ENCODE measurements around the gene PPFIA1. TPM values are rescaled to one million over a fixed set of nuclear protein-coding genes. Genes with fewer than 3 reads are reported as not detected.

The PPFIA1 gene
- total RNA-seq, 1 donor from 2014 or later, result 41.8 TPM

GRCh38 chr11:70339066-70339465 is 68.6 kb downstream of the PPFIA1 start:
- intact Hi-C loops (cut with DNase I), result no loop called here

DNA sequence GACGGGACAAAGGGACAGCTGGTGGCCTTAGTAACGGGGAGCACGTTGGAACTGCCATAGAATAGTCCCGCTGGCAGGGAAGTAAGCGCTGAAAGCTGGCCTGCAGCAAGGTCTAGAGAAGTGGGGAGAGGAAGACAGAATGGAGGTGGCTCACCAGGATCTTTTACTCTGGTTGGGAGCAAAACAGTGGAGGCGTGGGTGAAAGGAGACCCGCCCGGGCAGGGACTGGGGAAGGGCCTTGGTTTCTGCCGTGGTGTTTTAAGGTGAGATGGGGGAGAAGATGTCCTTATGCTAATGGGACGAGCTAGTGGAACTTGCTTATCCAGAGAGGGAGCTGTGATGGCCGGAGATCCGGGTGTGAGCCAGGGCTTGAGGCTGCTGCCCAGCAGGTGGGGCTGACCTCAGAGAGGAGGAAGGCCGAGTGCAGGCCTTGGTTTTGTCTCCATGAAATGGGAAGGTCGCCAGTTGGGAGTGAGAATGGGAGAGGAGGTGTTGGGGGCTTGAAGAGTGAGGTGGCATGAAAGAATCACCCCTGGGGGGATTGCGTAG is 71.5 kb downstream of the PPFIA1 start:
- ATAC-seq (ENCODE audit: poor library complexity) (no peak), DNase-seq (no peak)
- intact Hi-C loops (cut with DNase I), result no loop called here

More at GRCh38 chr11:70339066-70339465, 68.6 kb downstream of the PPFIA1 start:
- ATAC-seq (ENCODE audit: poor library complexity) (no peak), DNase-seq (no peak)

DNA sequence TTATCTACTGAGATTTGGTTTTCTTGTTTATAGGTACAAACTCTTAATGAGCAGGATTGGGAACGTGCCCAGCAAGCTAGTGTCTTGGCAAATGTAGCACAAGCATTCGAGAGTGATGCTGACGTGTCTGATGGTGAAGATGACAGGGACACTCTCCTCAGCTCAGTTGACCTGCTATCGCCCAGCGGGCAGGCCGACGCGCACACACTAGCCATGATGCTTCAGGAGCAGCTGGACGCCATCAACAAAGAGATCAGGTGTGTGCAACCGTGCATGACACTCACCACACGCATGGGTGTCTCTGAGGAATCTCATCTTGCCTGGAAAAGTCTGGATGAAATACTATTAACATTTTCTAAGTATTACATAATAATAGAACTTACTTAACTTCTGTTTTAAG is 73.1 kb downstream of the PPFIA1 start:
- DNase-seq, result no peak
- ATAC-seq (ENCODE audit: poor library complexity), result peak; percentile 79
- intact Hi-C loops (cut with DNase I), result no loop called here

DNA sequence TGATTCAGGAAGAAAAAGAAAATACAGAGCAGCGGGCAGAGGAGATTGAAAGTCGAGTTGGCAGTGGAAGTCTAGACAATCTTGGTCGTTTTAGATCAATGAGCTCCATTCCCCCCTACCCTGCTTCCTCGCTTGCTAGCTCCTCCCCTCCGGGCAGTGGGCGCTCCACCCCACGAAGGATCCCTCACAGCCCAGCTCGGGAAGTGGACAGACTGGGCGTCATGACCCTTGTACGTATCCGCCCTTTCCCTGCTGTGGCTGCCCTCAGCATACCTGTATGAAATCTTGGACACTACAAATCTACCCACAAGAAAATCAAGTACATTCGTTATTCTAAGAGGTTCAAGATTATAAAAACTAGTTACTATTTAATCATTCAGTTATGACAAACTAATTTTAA is 77.7 kb downstream of the PPFIA1 start:
- DNase-seq (no peak), ATAC-seq (ENCODE audit: poor library complexity) (no peak)
- intact Hi-C loops (cut with DNase I), result no loop called here

DNA sequence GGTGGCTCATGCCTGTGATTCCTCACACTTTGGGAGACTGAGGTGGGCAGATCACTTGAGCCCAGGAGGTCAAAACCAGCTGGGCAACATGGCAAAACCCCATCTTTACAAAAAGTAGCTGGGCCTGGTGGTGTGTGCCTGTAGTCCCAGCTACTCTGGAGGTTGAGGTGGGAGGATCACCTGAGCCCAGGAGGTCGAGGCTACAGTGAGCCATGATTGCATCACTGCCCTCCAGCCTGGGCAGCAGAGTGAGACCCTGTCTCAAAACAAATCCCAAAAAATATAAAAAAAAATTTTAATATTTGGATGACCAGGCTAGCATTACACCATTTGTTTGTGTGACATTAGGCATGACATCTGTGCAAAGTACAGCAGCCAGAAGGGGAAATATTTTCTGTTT is 78.1 kb downstream of the PPFIA1 start:
- intact Hi-C loops (cut with DNase I), result no loop called here
- DNase-seq (no peak), ATAC-seq (ENCODE audit: poor library complexity) (no peak)

DNA sequence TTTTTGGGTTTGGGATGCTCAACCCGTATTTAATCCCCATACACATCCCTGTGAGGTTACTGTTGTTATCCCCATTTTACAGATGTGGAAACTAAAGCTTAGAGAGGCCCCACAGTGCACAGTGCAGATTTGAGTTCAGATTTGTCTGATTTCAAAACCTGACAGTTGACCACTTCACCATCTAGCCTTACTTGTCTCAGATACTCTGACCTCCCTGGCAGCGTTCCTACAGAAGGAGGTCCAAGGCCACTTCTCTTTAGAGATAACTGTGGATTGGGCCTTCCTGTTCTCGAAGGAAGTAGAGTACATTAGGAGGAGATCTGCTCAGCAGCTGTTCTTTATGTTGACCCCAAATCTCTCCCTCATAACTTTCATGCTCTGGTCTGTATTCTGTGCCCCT is 81.2 kb downstream of the PPFIA1 start:
- ATAC-seq (ENCODE audit: poor library complexity), result no peak
- no peak for DNase-seq
- intact Hi-C loops (cut with DNase I), result no loop called here

DNA sequence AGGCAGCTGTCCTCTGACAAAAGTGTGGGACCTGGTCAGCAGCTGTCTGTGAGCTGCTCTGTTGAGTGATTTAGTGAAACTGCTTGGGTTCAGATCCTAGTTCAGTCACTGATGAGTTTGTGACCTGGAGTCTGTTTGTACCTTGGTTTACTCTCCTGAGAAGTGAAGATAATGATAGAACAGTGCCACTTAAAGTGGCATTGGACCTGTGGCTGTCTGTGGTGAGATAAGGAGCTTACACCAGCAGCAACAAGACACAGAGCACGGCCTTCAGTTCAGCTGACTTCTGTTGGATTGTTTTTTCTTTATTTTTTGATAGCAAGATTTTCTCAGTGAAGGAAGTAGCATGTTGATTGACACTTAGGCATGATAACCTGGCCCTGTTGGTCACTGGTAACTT is 81.6 kb downstream of the PPFIA1 start:
- ATAC-seq (ENCODE audit: poor library complexity) (no peak), DNase-seq (no peak)
- intact Hi-C loops (cut with DNase I), result no loop called here

- DNase-seq, result no peak
- ATAC-seq (ENCODE audit: poor library complexity), result no peak
- intact Hi-C loops (cut with DNase I), result no loop called here
Measured at GRCh38 chr11:70352601-70353000, 82.1 kb downstream of the PPFIA1 start.

- no peak for ATAC-seq (ENCODE audit: poor library complexity)
- intact Hi-C loops (cut with DNase I), result no loop called here
- no peak for DNase-seq
Measured at GRCh38 chr11:70353329-70353728, 82.8 kb downstream of the PPFIA1 start.

- ATAC-seq (ENCODE audit: poor library complexity), result peak; percentile 27
- intact Hi-C loops (cut with DNase I), result no loop called here
- no peak for DNase-seq
Measured at GRCh38 chr11:70353900-70354568, 83.5 kb downstream of the PPFIA1 start.

- intact Hi-C loops (cut with DNase I), result no loop called here
- peak; percentile 72 for ATAC-seq (ENCODE audit: poor library complexity)
Measured at GRCh38 chr11:70354629-70355028, 84.1 kb downstream of the PPFIA1 start.

DNA sequence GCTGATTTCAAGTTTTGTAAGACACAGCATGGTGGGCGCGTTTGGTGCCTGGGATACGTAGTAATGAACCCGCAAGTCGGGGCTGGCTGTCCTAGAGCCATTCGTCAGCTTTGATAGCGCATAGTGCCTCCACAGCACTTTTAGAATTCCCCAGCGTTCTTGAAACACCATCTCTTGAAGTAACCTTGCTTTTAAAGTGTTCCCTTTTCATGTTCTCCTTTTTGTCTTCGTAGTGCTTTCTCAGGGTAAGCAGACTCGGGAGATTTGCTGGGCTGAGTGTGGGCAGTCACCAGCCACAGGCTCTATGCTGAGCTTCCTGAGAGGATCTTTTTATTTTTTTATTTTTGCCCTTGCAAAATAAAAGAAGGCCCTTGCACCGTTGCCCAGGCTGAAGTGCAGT is 88.3 kb downstream of the PPFIA1 start:
- no peak for ATAC-seq (ENCODE audit: poor library complexity)

More at GRCh38 chr11:70354629-70355028, 84.1 kb downstream of the PPFIA1 start:
- no peak for DNase-seq

GRCh38 chr11:70359451-70360205 is 89.1 kb downstream of the PPFIA1 start:
- no peak for DNase-seq
- intact Hi-C loops (cut with DNase I), result no loop called here
- no peak for ATAC-seq (ENCODE audit: poor library complexity)

More for the DNA sequence above, 88.3 kb downstream of the PPFIA1 start:
- intact Hi-C loops (cut with DNase I), result no loop called here
- no peak for DNase-seq

DNA sequence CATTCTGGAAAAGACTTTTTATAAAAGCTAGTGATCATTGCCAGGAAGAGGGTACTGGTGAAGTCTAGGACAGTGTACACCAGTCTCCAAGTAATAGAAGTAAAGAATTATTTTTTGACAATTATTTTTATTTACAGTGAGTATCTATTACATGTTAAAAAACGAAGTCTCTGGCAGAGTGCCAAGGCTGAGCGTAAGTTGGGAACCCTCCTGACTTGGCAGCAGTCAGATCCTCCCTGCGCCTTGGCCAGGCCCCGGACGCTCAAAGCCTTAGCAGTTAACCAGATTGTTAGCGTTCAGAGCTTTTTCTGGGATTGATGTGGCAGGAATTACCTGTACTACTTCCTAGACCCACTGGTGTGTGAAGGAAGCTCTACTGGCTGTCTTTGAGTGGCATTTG is 89.7 kb downstream of the PPFIA1 start:
- no peak for DNase-seq
- intact Hi-C loops (cut with DNase I), result no loop called here
- ATAC-seq (ENCODE audit: poor library complexity), result no peak

DNA sequence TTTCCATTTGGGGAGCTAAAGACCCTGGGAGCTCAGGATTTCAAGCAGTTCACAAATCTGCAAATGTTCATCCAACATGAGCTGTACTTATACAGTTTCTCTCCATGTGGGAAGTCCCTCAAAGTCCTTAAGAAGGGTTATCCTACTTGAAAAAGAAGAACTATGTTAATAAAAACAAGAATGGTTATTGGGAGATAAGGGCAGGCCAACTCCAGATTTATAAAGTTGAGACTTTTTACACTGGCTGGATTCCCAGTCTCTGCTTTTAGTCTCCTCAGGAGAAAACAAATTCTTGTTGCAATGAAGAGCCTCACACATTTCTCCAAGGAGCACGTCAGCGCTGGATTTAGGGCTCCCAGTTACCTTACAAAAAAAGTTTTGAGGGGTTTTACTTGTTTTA is 93.7 kb downstream of the PPFIA1 start:
- ATAC-seq (ENCODE audit: poor library complexity) (peak; percentile 36), DNase-seq (no peak)
- intact Hi-C loops (cut with DNase I), result no loop called here

- intact Hi-C loops (cut with DNase I), result no loop called here
- ATAC-seq (ENCODE audit: poor library complexity), result no peak
- no peak for DNase-seq
Measured at GRCh38 chr11:70364745-70365543, 94.5 kb downstream of the PPFIA1 start.

DNA sequence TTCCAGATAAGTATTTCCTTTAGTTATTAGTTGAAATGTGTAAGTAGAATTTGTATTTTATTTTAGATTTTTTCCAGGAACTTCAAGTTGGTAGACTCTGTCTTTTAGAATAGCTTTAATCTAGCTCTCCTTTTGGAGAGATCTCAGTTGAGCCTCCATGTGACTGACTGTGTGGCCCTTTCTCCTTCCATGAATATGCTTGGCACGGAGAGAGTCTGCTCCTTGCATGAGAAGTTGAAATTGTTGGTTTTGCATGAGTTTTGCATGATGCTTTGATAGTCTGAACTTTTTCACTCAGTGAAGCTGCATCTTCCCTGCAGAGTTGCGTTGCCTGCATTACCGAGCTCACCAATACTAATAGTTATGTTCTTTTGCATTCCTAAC is 95.0 kb downstream of the PPFIA1 start:
- intact Hi-C loops (cut with DNase I), result no loop called here
- DNase-seq (no peak), ATAC-seq (ENCODE audit: poor library complexity) (no peak)

- ATAC-seq (ENCODE audit: poor library complexity) (no peak), DNase-seq (no peak)
- intact Hi-C loops (cut with DNase I), result no loop called here
Measured at GRCh38 chr11:70367071-70367470, 96.6 kb downstream of the PPFIA1 start.

GRCh38 chr11:70368961-70369360 is 98.5 kb downstream of the PPFIA1 start:
- no peak for DNase-seq
- ATAC-seq (ENCODE audit: poor library complexity), result no peak
- intact Hi-C loops (cut with DNase I), result no loop called here
